Measurements from ENCODE around the gene PPP3R1. TPM values are rescaled to one million over a fixed set of nuclear protein-coding genes. Genes with fewer than 3 reads are reported as not detected.
A peak's percentile ranks its signal among the peaks of the same experiment; 100 is the strongest.

The PPP3R1 gene, protein sequence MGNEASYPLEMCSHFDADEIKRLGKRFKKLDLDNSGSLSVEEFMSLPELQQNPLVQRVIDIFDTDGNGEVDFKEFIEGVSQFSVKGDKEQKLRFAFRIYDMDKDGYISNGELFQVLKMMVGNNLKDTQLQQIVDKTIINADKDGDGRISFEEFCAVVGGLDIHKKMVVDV
- 82.1 and 85.1 TPM in 2 replicates for total RNA-seq (2021; fragmentation: NEBNext Ultra II Directional; extraction: Animal tissue kit (Norgen Biotek cat#: 25700))
- 5.5 and 9.3 TPM in 2 replicates for polyA plus RNA-seq (2011; rRNA removed)
- 10.2 TPM for polyA plus RNA-seq (2011; cell fraction: cytosol; rRNA removed)
- polyA plus RNA-seq (2011; cell fraction: nucleus; rRNA removed) = 2.9 TPM
- 20.1 to 59.8 TPM (median 23.8 TPM) in 4 replicates for polyA plus RNA-seq (2012, experiment 1 of 2)
- polyA plus RNA-seq (2012, experiment 2 of 2) = 20.8 TPM
- 27.6 TPM for polyA plus RNA-seq (2013, experiment 1 of 2)
- 27.1 TPM for polyA plus RNA-seq (2013, experiment 2 of 2)
- 11.8 and 16.2 TPM in 2 replicates for polyA minus RNA-seq (2011; rRNA and poly(A)+ RNA removed)
- 18.4 TPM for polyA minus RNA-seq (2011; cell fraction: cytosol; rRNA and poly(A)+ RNA removed)
- polyA minus RNA-seq (2011; cell fraction: nucleus; rRNA and poly(A)+ RNA removed) = 13.5 TPM
- long read RNA-seq, experiment 1, transcript PPP3R1-201 (6 exons, 3,023 nt) = major isoform, 11 of 30 reads
- long read RNA-seq, experiment 1, partial matches to known transcripts = 16 of 30 reads
- long read RNA-seq, experiment 1, other reads (novel, unspliced or antisense) = 3 of 30 reads
- long read RNA-seq, experiment 2 = 0 reads

- Histone ChIP-seq H3K56ac (replicated peaks; ENCODE audit: insufficient read length, low read depth, low read length) (peak within 1 kb of the TSS; percentile 66), H3K36me3 (ENCODE audit: control insufficient read depth in 2 of 4, insufficient read depth in 4 of 4, low read length in 3 of 4) (peaks cover 0 to 4% (median 0%) of the 10 kb centered on the region in 4 experiments; a peak in 1 of 8 replicates), H3K27ac (ENCODE audit: low read depth, low read length) (peak within 1 kb of the TSS; percentile 81), H3K23ac (ENCODE audit: insufficient read length) (no peak within 1 kb of the TSS), H3K79me2 (ENCODE audit: control insufficient read depth in 1 of 2, insufficient read depth in 2 of 2, low read length in 2 of 2) (peaks cover 26 to 47% of the 10 kb centered on the region in 2 experiments), H3K18ac (ENCODE audit: extremely low read depth, low read length) (peak within 1 kb of the TSS; percentile 51), H3K27me3 (replicated peaks in 1 of 4; ENCODE audit: control insufficient read depth in 3 of 4, extremely low read depth in 1 of 4, insufficient read depth in 3 of 4, low read length in 3 of 4) (no peaks in the 10 kb centered on the region), H3K4ac (replicated peaks; ENCODE audit: insufficient read length, low read depth, low read length) (peak within 1 kb of the TSS; percentile 90), H4K20me1 (replicated peaks in 1 of 2; ENCODE audit: control insufficient read depth in 1 of 2, insufficient read depth in 2 of 2, low read length in 2 of 2) (peaks cover 13 to 16% of the 10 kb centered on the region in 2 experiments), H3K14ac (ENCODE audit: insufficient read length) (no peak within 1 kb of the TSS), H3K4me3 (ENCODE audit: extremely low read depth in 1 of 4, insufficient read depth in 2 of 4, low read depth in 3 of 4, low read length in 4 of 4) (peak within 1 kb of the TSS; percentile 92 to 97 (median 95)), H3K9ac (replicated peaks in 1 of 4; ENCODE audit: extremely low read depth in 1 of 4, low read depth in 3 of 4, low read length in 3 of 4) (peak within 1 kb of the TSS; percentile 86 to 92 (median 88)), H2AK5ac (ENCODE audit: low read depth, low read length) (no peak within 1 kb of the TSS), H3K4me2 (ENCODE audit: insufficient read depth in 1 of 2, low read depth in 2 of 2, low read length in 2 of 2) (peak within 1 kb of the TSS; percentile 80), H2AFZ (ENCODE audit: low read length) (peak within 1 kb of the TSS; percentile 74; the same call in 1 of the 2 replicates), H4K8ac (ENCODE audit: extremely low read depth, insufficient read depth, low read length) (peak within 1 kb of the TSS; percentile 95), H4K91ac (replicated peaks; ENCODE audit: insufficient read length, low read length) (peak within 1 kb of the TSS; percentile 22), H4K5ac (ENCODE audit: insufficient read length, low read depth, low read length) (peak within 1 kb of the TSS; percentile 49), H3K23me2 (ENCODE audit: low read depth, low read length) (peaks cover 5% of the 10 kb centered on the region; the same call in 1 of the 2 replicates), H3K9me3 (ENCODE audit: insufficient read depth in 2 of 2, low read depth in 1 of 2, low read length in 1 of 2) (no peaks in the 10 kb centered on the region), H2BK5ac (ENCODE audit: low read depth, low read length) (peak within 1 kb of the TSS; percentile 94), H2BK12ac (ENCODE audit: low read depth, low read length) (peak within 1 kb of the TSS; percentile 86; the same call in 1 of the 2 replicates), H2BK20ac (ENCODE audit: low read length) (no peak within 1 kb of the TSS; the same call in 1 of the 2 replicates), H3K4me1 (replicated peaks in 1 of 4; ENCODE audit: control insufficient read depth in 3 of 4, insufficient read depth in 4 of 4, low read length in 3 of 4) (peaks cover 2 to 16% (median 5%) of the 10 kb centered on the region in 4 experiments; a peak in 5 of 7 replicates), H2BK15ac (ENCODE audit: low read length) (no peak within 1 kb of the TSS), H2BK120ac (replicated peaks; ENCODE audit: low read depth, low read length) (peak within 1 kb of the TSS; percentile 43), H3K79me1 (ENCODE audit: low read depth, low read length) (no peaks in the 10 kb centered on the region)
- POLR2A ChIA-PET (ENCODE audit: partially characterized antibody) = interaction anchor here (0.7 to 3.1 kb wide), 4 partner anchors 24 to 189 kb away, joined by 3 to 15 read pairs (median 4); partner anchors contain the start of genes C1D and PNO1
- DNase-seq (ENCODE audit: low read depth in 1 of 2, low spot score in 2 of 2) (peak; percentile 84 to 88), FAIRE-seq (no peak)
- CTCF ChIA-PET (ENCODE audit: partially characterized antibody) = interaction anchor here (0.6 to 1.5 kb wide), 4 partner anchors 15 to 131 kb away, joined by 3 to 4 read pairs (median 4); no protein-coding TSS in a partner anchor
- 0% methylated on average over 40 of the region's 79 CpGs; no CpG with 5 or more reads in 1 of the 2 experiments for WGBS, 2 experiments (ENCODE audit: extremely low coverage in 1 of 2, insufficient coverage in 1 of 2, insufficient read length in 1 of 2, insufficient replicate concordance in 2 of 2, low coverage in 1 of 2, low lambda C conversion rate in 2 of 2, missing lambda C conversion rate in 1 of 2)
- TF ChIP-seq, protein P1, sequence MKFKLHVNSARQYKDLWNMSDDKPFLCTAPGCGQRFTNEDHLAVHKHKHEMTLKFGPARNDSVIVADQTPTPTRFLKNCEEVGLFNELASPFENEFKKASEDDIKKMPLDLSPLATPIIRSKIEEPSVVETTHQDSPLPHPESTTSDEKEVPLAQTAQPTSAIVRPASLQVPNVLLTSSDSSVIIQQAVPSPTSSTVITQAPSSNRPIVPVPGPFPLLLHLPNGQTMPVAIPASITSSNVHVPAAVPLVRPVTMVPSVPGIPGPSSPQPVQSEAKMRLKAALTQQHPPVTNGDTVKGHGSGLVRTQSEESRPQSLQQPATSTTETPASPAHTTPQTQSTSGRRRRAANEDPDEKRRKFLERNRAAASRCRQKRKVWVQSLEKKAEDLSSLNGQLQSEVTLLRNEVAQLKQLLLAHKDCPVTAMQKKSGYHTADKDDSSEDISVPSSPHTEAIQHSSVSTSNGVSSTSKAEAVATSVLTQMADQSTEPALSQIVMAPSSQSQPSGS (IDR thresholded peaks at IDR 0.05; ENCODE audit: low read length) = no peak
- TF ChIP-seq TCF12 (IDR thresholded peaks at IDR 0.05; ENCODE audit: low read depth, low read length) = no peak
- peak; percentile 73 for TF ChIP-seq PHF8 (conservative IDR thresholded peaks at IDR 0.05; ENCODE audit: low read depth, low read length)
- TF ChIP-seq, protein P2, sequence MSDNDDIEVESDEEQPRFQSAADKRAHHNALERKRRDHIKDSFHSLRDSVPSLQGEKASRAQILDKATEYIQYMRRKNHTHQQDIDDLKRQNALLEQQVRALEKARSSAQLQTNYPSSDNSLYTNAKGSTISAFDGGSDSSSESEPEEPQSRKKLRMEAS (IDR thresholded peaks at IDR 0.05) = peak; percentile 85
- no peak for TF ChIP-seq JUN (IDR thresholded peaks at IDR 0.05; ENCODE audit: low read depth, low read length)
Measured at GRCh38 chr2:68252400-68253218, at the start of gene PPP3R1. PPP3R1 (minus strand) TSS chr2:68252532; CDS start chr2:68252127, 405 bp downstream.

All from H1 (cell line).